ENCODE data around the gene SLC7A8. TPM values are rescaled to one million over a fixed set of nuclear protein-coding genes. Genes with fewer than 3 reads are reported as not detected.

The SLC7A8 gene
- polyA plus RNA-seq, 4 donors: 16.8 to 100 (median 89.4) TPM

GRCh38 chr14:23160924-23161522, 22.4 kb downstream of the SLC7A8 start:
- DNase-seq (ENCODE audit: low read depth in 4 of 4, low spot score in 3 of 4): no peak

- no peak for DNase-seq (ENCODE audit: low read depth in 4 of 4, low spot score in 3 of 4)
Observed at GRCh38 chr14:23159532-23159931, 23.9 kb downstream of the SLC7A8 start.

DNA sequence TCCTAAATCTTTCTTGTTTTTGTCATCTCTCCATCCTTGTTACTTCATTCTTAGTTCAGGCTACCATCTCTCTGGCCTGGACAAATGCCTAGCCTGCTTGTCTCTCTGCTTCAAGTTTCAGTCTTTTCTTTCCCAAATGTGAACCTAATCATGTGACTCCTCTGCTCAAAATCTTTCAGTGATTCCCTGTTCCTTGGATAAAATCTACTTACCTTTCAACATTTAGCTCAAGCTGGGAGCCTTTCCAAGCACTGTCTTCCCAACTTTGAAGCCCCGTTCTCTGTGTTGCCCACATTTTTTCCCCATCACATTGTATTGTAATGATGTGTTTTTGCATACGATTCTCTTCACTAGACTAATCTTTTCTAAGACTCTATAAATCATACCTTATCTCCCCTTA, 24.7 kb downstream of the SLC7A8 start:
- DNase-seq (ENCODE audit: low read depth in 4 of 4, low spot score in 3 of 4): no peak

DNA sequence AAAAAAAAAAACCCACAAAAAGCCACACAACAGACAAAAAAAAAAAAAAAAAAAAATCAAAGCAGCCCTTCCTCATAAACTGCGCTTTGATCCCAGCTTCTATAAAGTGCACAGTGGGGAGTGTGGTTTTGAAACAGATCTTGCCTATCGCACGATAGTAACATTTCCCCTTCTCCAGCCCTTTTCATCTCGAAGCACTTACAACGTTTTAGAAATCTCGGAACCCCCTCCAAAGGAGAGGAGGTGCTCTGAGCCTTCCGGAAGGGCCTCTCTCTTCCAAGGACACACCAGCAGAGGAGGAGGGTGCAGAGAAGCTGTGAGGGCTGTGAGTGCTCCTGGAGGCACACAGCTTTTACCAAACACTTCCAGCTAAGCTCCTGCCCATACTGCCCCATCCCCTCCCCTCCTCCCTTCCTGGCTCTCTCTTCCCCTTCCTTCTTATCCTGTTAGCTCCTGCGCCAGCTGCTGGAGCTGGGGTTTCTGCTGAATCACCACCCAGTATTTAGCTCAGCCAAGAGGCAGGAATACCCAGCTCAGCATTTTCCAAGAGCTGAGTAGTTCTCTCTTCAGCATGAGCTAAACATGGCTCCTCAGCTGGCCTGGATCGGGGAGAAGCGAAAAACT, 28.4 kb downstream of the SLC7A8 start:
- no peak for DNase-seq (ENCODE audit: low read depth in 4 of 4, low spot score in 3 of 4)

DNA sequence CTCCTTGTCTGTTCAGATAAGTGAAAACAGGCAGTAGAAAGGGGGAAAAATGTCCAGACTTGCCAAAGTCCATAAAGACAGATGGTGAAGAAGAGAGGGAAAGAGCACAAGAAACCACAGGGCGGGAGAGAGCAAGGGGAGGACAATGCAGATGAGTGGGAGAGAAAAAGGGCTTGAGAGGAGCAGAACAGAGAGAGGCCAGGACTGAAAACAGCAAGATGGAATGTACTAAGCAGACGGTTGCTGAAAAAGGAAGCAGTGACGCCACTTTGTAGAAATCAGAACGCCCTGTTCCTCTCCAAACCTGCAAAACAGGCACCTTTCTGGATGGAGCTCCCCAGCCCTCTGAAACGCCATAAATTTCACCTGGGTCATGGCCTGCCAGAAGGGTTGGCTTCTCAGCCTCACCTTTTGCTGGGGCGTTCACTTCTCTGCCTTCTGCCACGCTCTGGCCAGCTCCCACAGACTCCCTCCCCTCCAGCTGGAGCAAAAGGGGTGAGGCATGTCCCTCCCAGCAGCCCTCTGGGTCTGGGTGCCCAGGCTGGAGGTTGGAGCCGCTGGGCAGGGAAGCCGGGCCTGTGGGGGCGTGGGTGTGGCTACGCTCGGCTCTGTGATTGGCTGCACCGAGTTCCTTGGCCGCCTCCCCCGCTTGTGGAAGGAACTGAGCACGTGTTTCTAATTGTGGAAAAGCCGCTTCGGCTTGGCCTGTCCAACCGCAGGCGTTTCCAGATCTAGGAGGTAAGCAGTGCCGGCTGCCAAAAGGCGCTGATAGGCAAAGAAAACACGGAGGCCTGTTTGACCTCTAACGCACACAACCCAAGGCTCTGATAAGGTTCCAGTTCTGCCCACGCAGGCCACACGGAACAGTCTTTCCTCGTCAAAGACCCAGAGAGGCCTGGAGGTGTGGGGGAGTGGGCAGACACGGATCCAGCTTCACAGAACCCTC, 29.3 kb downstream of the SLC7A8 start:
- DNase-seq (ENCODE audit: low read depth in 4 of 4, low spot score in 3 of 4): no peak

DNA sequence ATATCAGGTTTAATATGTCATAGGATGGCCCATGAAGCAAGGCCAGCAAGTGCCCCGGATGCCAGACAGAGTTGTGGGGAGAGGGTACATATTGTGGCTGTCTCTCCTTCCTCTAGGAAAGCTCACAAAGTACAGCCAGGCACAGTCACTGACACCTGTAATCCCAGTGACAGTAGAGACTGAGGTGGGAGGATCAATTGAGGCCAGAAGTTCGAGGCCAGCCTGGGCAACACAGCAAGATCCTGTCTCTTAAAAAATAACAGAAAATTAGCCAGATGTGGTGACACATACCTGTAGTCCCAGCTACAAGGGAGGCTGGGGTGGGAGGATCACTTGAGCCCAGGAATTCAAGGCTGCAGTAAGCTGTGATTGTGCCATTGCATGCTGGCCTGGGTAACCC, 32.1 kb downstream of the SLC7A8 start:
- no peak for DNase-seq (ENCODE audit: low read depth in 4 of 4, low spot score in 3 of 4)

DNA sequence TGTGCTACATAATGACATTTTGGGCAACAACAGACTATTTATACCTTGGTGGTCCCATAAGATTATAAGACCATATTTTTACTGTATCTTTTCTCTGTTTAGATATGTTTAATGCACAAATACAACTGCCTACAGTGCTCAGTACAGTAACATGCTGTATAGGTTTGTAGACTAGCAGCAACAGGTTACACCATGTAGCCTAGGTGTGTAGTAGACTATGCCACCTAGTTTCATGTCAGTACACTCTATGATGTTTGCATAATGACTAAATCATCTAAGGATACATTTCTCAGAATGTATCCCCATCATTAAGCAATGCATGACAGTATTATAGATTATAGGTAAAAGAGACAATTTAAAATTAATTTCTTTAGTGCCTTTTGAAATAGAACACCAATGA, 33.7 kb downstream of the SLC7A8 start:
- DNase-seq (ENCODE audit: low read depth in 4 of 4, low spot score in 3 of 4): no peak

DNA sequence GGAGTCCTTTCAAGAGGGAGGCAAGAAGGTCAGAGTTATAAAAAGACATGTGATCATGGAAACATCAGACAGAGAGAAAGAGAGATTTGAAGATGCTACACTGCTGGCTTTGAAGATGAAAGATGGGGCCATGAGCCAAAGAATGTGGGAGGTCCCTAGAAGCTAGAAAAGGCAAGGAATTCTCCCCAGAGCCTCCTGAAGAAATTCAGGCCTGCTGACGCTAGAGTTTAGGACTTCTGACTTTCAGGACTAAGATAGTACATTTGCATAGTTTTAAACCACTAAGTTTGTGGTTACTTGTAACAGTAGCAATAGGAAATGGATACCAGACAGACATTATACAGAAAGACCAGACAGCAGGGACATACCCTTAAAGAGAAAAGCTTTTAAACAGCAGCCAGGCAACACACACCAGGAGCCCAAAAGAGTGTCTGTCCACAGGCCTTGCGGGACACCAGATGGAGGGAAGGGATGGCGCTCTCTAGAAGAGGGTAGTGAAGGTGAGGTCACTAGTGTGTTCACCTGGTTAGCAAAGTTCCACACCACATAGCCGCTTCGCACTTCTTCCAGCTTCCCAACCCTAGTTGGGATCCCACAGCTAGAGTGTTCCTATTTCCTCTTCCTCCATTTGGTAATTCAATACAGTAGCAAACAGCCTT, 34.7 kb downstream of the SLC7A8 start:
- DNase-seq (ENCODE audit: low read depth in 4 of 4, low spot score in 3 of 4): no peak

GRCh38 chr14:23147676-23148075, 35.8 kb downstream of the SLC7A8 start:
- no peak for DNase-seq (ENCODE audit: low read depth in 4 of 4, low spot score in 3 of 4)

GRCh38 chr14:23146980-23147379, 36.5 kb downstream of the SLC7A8 start:
- no peak for DNase-seq (ENCODE audit: low read depth in 4 of 4, low spot score in 3 of 4)

GRCh38 chr14:23146351-23146910, 37.0 kb downstream of the SLC7A8 start:
- no peak for DNase-seq (ENCODE audit: low read depth in 4 of 4, low spot score in 3 of 4)

GRCh38 chr14:23145794-23146350, 37.6 kb downstream of the SLC7A8 start:
- no peak for DNase-seq (ENCODE audit: low read depth in 4 of 4, low spot score in 3 of 4)

DNA sequence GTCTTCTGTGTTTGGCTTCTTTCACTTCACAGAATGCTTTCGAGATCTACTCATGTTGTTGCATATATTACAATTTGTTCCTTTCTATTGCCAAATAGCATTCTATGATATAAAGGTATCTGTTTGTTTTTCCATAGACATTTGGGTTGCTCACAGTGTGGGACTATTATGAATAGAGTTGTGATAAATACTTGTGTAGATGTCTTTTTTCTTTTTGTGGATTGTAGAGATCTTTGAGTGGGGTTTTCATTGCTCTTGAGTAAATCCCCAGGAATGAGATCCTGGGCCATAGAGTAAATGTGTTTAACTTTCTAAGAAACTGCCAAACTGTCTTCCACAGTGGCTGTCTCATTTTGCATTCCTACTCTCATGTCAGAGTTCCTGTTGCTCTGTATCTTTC, 39.5 kb downstream of the SLC7A8 start:
- no peak for DNase-seq (ENCODE audit: low read depth in 4 of 4, low spot score in 3 of 4)

GRCh38 chr14:23142826-23143225, 40.6 kb downstream of the SLC7A8 start:
- DNase-seq (ENCODE audit: low read depth in 4 of 4, low spot score in 3 of 4): no peak

DNA sequence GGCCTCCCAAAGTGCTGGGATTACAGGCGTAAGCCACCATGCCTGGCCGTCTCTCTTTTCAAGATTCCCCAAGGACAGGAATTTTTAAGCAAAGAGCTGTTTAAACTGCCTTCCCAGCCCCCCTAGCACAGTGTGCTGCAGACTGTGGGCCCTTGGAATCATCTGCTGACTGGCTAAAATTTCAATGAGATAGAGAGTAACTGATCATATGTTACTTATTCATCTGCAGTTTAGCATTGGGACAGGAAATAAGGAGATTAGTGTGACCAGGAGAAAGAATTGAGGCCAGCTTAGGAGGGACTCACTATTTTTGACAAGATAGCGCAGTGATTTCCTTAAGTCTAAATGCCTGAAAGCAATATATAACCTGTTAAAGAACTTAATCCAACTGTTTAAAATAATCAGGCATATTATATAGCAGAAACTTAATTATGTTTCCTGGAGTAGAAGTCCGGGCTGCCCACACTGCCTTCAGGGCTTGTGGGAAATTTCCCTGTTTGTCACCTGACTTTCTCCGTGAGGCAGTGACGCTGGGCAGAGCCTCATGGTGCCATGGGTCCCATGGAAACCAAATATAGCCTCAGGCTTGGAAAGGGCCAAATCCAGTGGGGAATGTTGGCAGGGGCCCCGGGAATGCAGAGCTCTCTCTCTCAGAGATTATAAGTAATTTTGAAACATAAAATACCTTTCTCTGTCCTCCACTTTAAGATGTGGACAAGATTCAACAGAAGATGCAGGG, 41.6 kb downstream of the SLC7A8 start:
- DNase-seq (ENCODE audit: low read depth in 4 of 4, low spot score in 3 of 4): no peak

DNA sequence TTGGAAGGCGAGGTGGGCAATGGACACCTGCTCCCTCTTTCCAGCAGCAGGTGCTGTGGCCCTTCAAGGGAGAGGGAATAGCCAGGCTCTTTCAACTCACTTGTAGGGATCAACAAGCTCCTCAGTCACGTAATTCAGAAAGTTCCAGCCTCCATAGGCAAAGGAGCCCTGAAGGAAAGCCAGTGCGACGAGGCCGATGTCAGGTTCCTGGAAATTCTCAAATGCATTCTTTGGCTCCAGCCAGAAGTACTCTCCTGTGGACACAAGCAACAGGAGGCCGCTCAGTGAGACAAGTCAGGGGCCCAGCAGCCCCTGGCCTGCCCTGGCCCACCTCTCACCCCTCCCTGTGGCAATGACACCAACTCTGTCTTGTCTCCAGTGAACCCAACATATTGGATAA, 43.1 kb downstream of the SLC7A8 start:
- DNase-seq (ENCODE audit: low read depth in 4 of 4, low spot score in 3 of 4): no peak

GRCh38 chr14:23139874-23140273, 43.6 kb downstream of the SLC7A8 start:
- no peak for DNase-seq (ENCODE audit: low read depth in 4 of 4, low spot score in 3 of 4)

GRCh38 chr14:23137813-23138535, 45.5 kb downstream of the SLC7A8 start:
- no peak for DNase-seq (ENCODE audit: low read depth in 4 of 4, low spot score in 3 of 4)

GRCh38 chr14:23137192-23137812, 46.2 kb downstream of the SLC7A8 start:
- no peak for DNase-seq (ENCODE audit: low read depth in 4 of 4, low spot score in 3 of 4)
